ENCODE data around the gene RPL38.

- TF ChIP-seq CTCF (IDR thresholded peaks at IDR 0.05) = no peak
- TF ChIP-seq EZH2 (IDR thresholded peaks at IDR 0.05; ENCODE audit: borderline replicate concordance, insufficient read depth, low read depth, low read length, poor library complexity, severe bottlenecking) = no peak
Observed at GRCh38 chr17:74157366-74157765, 46.1 kb upstream of the RPL38 start.
